SK-N-SH (cell line): ENCODE data around the gene ZFYVE9. TPM values are rescaled to one million over a fixed set of nuclear protein-coding genes. Genes with fewer than 3 reads are reported as not detected.

Experiments used
- CTCF ChIA-PET: fragments of 300-600, 350-600 bp; formaldehyde crosslinking; extraction: SDS; loops from one replicate; lab custom pipeline; 2021; lab: Yijun Ruan, JAX
- POLR2A ChIA-PET: fragments of 350-600 bp; sonication (Branson Sonifier 250); formaldehyde crosslinking; extraction: SDS; loops from one replicate; lab custom pipeline; 2020; ENCODE audit warnings: antibody characterized with exemption, inconsistent platforms; lab: Yijun Ruan, JAX
- DNase-seq: peaks from one replicate; pipeline ENCODE4 v3.0.0; 2012
- H2AFZ ChIP-seq: fragments of 200-600 bp; sonication (generic); 2 replicates; pipeline ENCODE4 v1.8.1; 2016; ENCODE audit warnings: antibody characterized with exemption, mild to moderate bottlenecking, low read depth
- H3F3A ChIP-seq: fragments of 200-600 bp; sonication (generic); replicated peaks from 2 replicates; pipeline ENCODE3; 2016; ENCODE audit warnings: antibody characterized with exemption, mild to moderate bottlenecking; ENCODE audit not compliant: insufficient read depth
- H3K27ac ChIP-seq, 2 experiments: fragments of 200-500 bp in 1 of 2; fragments of 200-600 bp in 1 of 2; sonication (Bioruptor generic) in 1 of 2; sonication (generic), shearing (Covaris generic) in 1 of 2; 2 replicates each; pipeline versions ENCODE4 v1.5.1 to v1.6.1; 2014 to 2016; ENCODE audit warnings: low read depth in 2 of 2, inconsistent platforms in 1 of 2, low read length in 1 of 2, mild to moderate bottlenecking in 1 of 2, mixed read lengths in 1 of 2
- H3K27me3 ChIP-seq: fragments of 200-600 bp; sonication (generic), shearing (Covaris generic); 2 replicates; pipeline ENCODE4 v1.6.1; 2016; ENCODE audit warnings: mixed run types; ENCODE audit not compliant: insufficient read depth
- H3K36me3 ChIP-seq, 2 experiments: fragments of 200-500 bp in 1 of 2; fragments of 200-600 bp in 1 of 2; sonication (Bioruptor generic) in 1 of 2; sonication (generic) in 1 of 2; replicated peaks in 1 of 2; 2 replicates each; pipeline versions ENCODE3 to v1.5.1; 2014 to 2016; ENCODE audit warnings: low read length in 1 of 2, mild to moderate bottlenecking in 1 of 2; ENCODE audit not compliant: insufficient read depth in 2 of 2, control insufficient read depth in 1 of 2
- H3K4me1 ChIP-seq, 2 experiments: fragments of 200-500 bp in 1 of 2; fragments of 200-600 bp in 1 of 2; sonication (Bioruptor generic) in 1 of 2; sonication (generic), shearing (Covaris generic) in 1 of 2; 2 replicates each; pipeline versions ENCODE4 v1.5.1 to v1.6.1; 2014 to 2016; ENCODE audit warnings: low read depth in 1 of 2, low read length in 1 of 2, mixed run types in 1 of 2; ENCODE audit not compliant: insufficient read depth in 2 of 2, control insufficient read depth in 1 of 2
- H3K4me2 ChIP-seq: fragments of 200-600 bp; sonication (generic), shearing (Covaris generic); 2 replicates; pipeline ENCODE4 v1.6.1; 2017; ENCODE audit warnings: mixed run types
- H3K4me3 ChIP-seq, 2 experiments: fragments of 200-500 bp in 1 of 2; fragments of 200-600 bp in 1 of 2; sonication (Bioruptor generic) in 1 of 2; sonication (generic), shearing (Covaris generic) in 1 of 2; 2 replicates each; pipeline versions ENCODE4 v1.5.1 to v1.8.1; 2014 to 2016; ENCODE audit warnings: low read depth in 2 of 2, inconsistent platforms in 1 of 2, low read length in 1 of 2, mild to moderate bottlenecking in 1 of 2, mixed read lengths in 1 of 2, moderate library complexity in 1 of 2
- H3K79me2 ChIP-seq: fragments of 200-600 bp; sonication (generic); 2 replicates; pipeline ENCODE4 v1.8.1; 2017; ENCODE audit warnings: mild to moderate bottlenecking; ENCODE audit not compliant: insufficient read depth
- H3K9ac ChIP-seq: fragments of 200-600 bp; sonication (generic); 2 replicates; pipeline ENCODE4 v1.6.1; 2017; ENCODE audit warnings: mixed run types
- H3K9me2 ChIP-seq: fragments of 200-600 bp; sonication (generic); 2 replicates; pipeline ENCODE4 v1.6.1; 2017; ENCODE audit warnings: mixed run types
- H3K9me3 ChIP-seq: fragments of 200-600 bp; sonication (generic); 2 replicates; pipeline ENCODE4 v1.6.1; 2017; ENCODE audit warnings: mixed run types, mild to moderate bottlenecking, moderate library complexity
- H4K20me1 ChIP-seq: fragments of 200-600 bp; sonication (generic); 2 replicates; pipeline ENCODE4 v1.6.1; 2017; ENCODE audit warnings: mild to moderate bottlenecking, mixed run types; ENCODE audit not compliant: insufficient read depth
- CHD2 ChIP-seq: fragments of 150-350 bp; IDR thresholded peaks from 2 replicates; pipeline ENCODE4 v1.6.1; 2018; ENCODE audit warnings: low read length; ENCODE audit not compliant: partially characterized antibody
- EP300 ChIP-seq, 2 experiments: IDR thresholded peaks; 2 replicates each; pipeline versions ENCODE4 v1.4.0 to v1.6.1; 2012; ENCODE audit warnings: borderline replicate concordance in 1 of 2, low read depth in 1 of 2, low read length in 1 of 2
- EZH2phosphoT487 ChIP-seq: fragments of 200-600 bp; sonication (generic); IDR thresholded peaks from 2 replicates; pipeline ENCODE4 v1.6.1; 2017; ENCODE audit warnings: low read depth, mixed run types, mild to moderate bottlenecking, antibody characterized with exemption, moderate library complexity, borderline replicate concordance
- FOXJ3 ChIP-seq: sonication (generic); formaldehyde crosslinking; IDR thresholded peaks from 2 replicates; pipeline ENCODE4 v1.5.1; 2020; ENCODE audit warnings: mild to moderate bottlenecking, missing genetic modification reagents
- GABPA ChIP-seq: IDR thresholded peaks from 2 replicates; pipeline ENCODE4 v1.4.0; 2012; ENCODE audit warnings: low read depth, mild to moderate bottlenecking
- GATA2 ChIP-seq: sonication (generic); formaldehyde crosslinking; IDR thresholded peaks from 2 replicates; pipeline ENCODE4 v1.5.0; 2020; ENCODE audit warnings: mild to moderate bottlenecking, missing genetic modification reagents
- NFIC ChIP-seq: IDR thresholded peaks from 2 replicates; pipeline ENCODE4 v1.4.0; 2012; ENCODE audit warnings: borderline replicate concordance
- NRF1 ChIP-seq: IDR thresholded peaks from 2 replicates; pipeline ENCODE4 v1.6.1; 2012; ENCODE audit warnings: low read depth, mild to moderate bottlenecking, low read length
- POLR2AphosphoS5 ChIP-seq: IDR thresholded peaks from 2 replicates; pipeline ENCODE4 v1.6.1; 2012; ENCODE audit warnings: low read depth, low read length
- RAD21 ChIP-seq: IDR thresholded peaks from 2 replicates; pipeline ENCODE4 v1.6.1; 2012; ENCODE audit warnings: mild to moderate bottlenecking, low read length
- RCOR1 ChIP-seq: fragments of 150-350 bp; IDR thresholded peaks from 2 replicates; pipeline ENCODE4 v1.6.1; 2017; ENCODE audit warnings: antibody characterized with exemption, low read length
- SMC3 ChIP-seq: IDR thresholded peaks from 2 replicates; pipeline ENCODE4 v1.6.1; 2012; ENCODE audit warnings: low read depth, low read length, improper control_type of control experiment
- TCF12 ChIP-seq: IDR thresholded peaks from 2 replicates; pipeline ENCODE4 v1.4.0; 2012
- YY1 ChIP-seq: IDR thresholded peaks from 2 replicates; pipeline ENCODE4 v1.4.0; 2012; ENCODE audit warnings: low read depth, mild to moderate bottlenecking
- WGBS: methylation state at CpG from one replicate; pipeline ENCODE4 v1.1.6; 2017; ENCODE audit warnings: low lambda C conversion rate; 5-methylcytosine and 5-hydroxymethylcytosine counted together
- polyA plus RNA-seq, 3 experiments: library from polyadenylated mRNA; depleted of rRNA; stranded (reverse); fragments of >200 nt; gene quantifications; 2 replicates each; pipeline ENCODE4 v1.2.3, GENCODE V29; 2012
- TF ChIP-seq, protein P1 (sequence below): IDR thresholded peaks from 2 replicates; pipeline ENCODE4 v1.6.1; 2012; ENCODE audit warnings: mild to moderate bottlenecking, low read depth, low read length, moderate library complexity
- TF ChIP-seq, protein P2 (sequence below): IDR thresholded peaks from 2 replicates; pipeline ENCODE4 v1.4.0; 2012; ENCODE audit warnings: low read depth, borderline replicate concordance
- TF ChIP-seq, protein P3 (sequence below): IDR thresholded peaks from 2 replicates; pipeline ENCODE4; 2012
- TF ChIP-seq, protein P4 (sequence below): fragments of 150-350 bp; IDR thresholded peaks from 2 replicates; pipeline ENCODE4 v1.6.1; 2016; ENCODE audit warnings: mild to moderate bottlenecking, low read depth, low read length
- TF ChIP-seq, protein P5 (sequence below): IDR thresholded peaks from 2 replicates; pipeline ENCODE4 v1.4.0; 2012; ENCODE audit warnings: low read depth

The ZFYVE9 gene
- polyA plus RNA-seq, 1 of the 3 experiments (the other 2 are of a cell fraction): 4.1 TPM

DNA sequence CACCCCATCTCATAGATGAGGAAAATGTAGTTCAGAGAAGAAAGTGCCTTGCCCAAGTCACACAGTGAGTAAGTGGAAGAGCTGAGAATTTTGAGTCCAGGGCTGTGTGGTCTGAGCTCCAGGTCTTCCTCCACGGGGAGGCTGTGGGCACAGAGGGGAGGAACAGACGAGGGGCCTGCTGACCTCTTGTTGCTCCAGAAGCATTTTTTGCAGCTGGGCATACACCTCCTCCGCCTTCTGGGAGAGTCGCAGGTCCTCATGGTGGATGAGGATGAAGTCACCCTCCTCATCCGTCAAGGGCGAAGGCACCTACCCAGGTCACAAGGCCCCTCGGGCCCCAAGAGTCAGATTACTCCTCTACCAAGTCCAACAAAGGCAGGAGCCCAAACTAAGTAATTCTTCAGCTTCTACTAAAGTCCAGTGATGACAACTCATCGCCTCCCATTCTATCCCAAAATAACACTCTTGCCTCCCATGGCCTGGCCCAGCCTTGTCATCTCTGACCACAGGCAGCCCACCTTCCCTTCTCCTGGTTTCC, 215.0 kb downstream of the ZFYVE9 start:
- Histone ChIP-seq H3K27me3 (no peaks in the 10 kb centered on the region), H3F3A (no peaks in the 10 kb centered on the region), H3K79me2 (peaks cover 6% of the 10 kb centered on the region; the same call in 1 of the 2 replicates), H3K36me3 (peaks cover 14 to 99% of the 10 kb centered on the region in 2 experiments), H2AFZ (no peak overlapping the region), H3K4me2 (no peak overlapping the region), H3K9ac (no peak overlapping the region), H3K4me3 (no peak overlapping the region), H4K20me1 (no peaks in the 10 kb centered on the region), H3K27ac (no peak overlapping the region), H3K9me2 (no peaks in the 10 kb centered on the region), H3K9me3 (no peaks in the 10 kb centered on the region), H3K4me1 (no peaks in the 10 kb centered on the region)
- ChIA-PET CTCF (interaction anchor here (1.5 kb wide), 1 partner anchor 229 kb away, joined by 4 read pairs; no protein-coding TSS in a partner anchor), POLR2A (interaction anchor here (0.5 kb wide), 1 partner anchor 302 kb away, joined by 3 read pairs; the partner anchor contains the start of gene TXNDC12)
- TF ChIP-seq, protein P1, sequence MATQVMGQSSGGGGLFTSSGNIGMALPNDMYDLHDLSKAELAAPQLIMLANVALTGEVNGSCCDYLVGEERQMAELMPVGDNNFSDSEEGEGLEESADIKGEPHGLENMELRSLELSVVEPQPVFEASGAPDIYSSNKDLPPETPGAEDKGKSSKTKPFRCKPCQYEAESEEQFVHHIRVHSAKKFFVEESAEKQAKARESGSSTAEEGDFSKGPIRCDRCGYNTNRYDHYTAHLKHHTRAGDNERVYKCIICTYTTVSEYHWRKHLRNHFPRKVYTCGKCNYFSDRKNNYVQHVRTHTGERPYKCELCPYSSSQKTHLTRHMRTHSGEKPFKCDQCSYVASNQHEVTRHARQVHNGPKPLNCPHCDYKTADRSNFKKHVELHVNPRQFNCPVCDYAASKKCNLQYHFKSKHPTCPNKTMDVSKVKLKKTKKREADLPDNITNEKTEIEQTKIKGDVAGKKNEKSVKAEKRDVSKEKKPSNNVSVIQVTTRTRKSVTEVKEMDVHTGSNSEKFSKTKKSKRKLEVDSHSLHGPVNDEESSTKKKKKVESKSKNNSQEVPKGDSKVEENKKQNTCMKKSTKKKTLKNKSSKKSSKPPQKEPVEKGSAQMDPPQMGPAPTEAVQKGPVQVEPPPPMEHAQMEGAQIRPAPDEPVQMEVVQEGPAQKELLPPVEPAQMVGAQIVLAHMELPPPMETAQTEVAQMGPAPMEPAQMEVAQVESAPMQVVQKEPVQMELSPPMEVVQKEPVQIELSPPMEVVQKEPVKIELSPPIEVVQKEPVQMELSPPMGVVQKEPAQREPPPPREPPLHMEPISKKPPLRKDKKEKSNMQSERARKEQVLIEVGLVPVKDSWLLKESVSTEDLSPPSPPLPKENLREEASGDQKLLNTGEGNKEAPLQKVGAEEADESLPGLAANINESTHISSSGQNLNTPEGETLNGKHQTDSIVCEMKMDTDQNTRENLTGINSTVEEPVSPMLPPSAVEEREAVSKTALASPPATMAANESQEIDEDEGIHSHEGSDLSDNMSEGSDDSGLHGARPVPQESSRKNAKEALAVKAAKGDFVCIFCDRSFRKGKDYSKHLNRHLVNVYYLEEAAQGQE: no peak
- TF ChIP-seq, protein P2, sequence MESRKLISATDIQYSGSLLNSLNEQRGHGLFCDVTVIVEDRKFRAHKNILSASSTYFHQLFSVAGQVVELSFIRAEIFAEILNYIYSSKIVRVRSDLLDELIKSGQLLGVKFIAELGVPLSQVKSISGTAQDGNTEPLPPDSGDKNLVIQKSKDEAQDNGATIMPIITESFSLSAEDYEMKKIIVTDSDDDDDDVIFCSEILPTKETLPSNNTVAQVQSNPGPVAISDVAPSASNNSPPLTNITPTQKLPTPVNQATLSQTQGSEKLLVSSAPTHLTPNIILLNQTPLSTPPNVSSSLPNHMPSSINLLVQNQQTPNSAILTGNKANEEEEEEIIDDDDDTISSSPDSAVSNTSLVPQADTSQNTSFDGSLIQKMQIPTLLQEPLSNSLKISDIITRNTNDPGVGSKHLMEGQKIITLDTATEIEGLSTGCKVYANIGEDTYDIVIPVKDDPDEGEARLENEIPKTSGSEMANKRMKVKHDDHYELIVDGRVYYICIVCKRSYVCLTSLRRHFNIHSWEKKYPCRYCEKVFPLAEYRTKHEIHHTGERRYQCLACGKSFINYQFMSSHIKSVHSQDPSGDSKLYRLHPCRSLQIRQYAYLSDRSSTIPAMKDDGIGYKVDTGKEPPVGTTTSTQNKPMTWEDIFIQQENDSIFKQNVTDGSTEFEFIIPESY: no peak
- TF ChIP-seq, protein P3, sequence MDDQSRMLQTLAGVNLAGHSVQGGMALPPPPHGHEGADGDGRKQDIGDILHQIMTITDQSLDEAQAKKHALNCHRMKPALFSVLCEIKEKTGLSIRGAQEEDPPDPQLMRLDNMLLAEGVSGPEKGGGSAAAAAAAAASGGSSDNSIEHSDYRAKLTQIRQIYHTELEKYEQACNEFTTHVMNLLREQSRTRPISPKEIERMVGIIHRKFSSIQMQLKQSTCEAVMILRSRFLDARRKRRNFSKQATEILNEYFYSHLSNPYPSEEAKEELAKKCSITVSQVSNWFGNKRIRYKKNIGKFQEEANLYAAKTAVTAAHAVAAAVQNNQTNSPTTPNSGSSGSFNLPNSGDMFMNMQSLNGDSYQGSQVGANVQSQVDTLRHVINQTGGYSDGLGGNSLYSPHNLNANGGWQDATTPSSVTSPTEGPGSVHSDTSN: no peak
- TF ChIP-seq GABPA (no peak), POLR2AphosphoS5 (no peak), TCF12 (no peak), SMC3 (no peak), NFIC (no peak), EZH2phosphoT487 (no peak), EP300 (IDR thresholded peaks at IDR 0.05; ENCODE audit: borderline replicate concordance in 1 of 2, low read depth in 1 of 2, low read length in 1 of 2) (no peak), RAD21 (no peak), NRF1 (no peak), FOXJ3 (no peak), CHD2 (no peak), RCOR1 (no peak), YY1 (no peak), GATA2 (CRISPR knock-in tag) (no peak)
- TF ChIP-seq, protein P4, sequence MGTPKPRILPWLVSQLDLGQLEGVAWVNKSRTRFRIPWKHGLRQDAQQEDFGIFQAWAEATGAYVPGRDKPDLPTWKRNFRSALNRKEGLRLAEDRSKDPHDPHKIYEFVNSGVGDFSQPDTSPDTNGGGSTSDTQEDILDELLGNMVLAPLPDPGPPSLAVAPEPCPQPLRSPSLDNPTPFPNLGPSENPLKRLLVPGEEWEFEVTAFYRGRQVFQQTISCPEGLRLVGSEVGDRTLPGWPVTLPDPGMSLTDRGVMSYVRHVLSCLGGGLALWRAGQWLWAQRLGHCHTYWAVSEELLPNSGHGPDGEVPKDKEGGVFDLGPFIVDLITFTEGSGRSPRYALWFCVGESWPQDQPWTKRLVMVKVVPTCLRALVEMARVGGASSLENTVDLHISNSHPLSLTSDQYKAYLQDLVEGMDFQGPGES: no peak
- TF ChIP-seq, protein P5, sequence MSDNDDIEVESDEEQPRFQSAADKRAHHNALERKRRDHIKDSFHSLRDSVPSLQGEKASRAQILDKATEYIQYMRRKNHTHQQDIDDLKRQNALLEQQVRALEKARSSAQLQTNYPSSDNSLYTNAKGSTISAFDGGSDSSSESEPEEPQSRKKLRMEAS: no peak
- no peak for DNase-seq
- 84% methylated on average over 3 of the region's 8 CpGs for WGBS
